Chondrocyte (in vitro differentiated cells): ENCODE results near the gene COQ2. TPM values are rescaled to one million over a fixed set of nuclear protein-coding genes. Genes with fewer than 3 reads are reported as not detected.

Experiments used
- DNase-seq: peaks from one replicate; pipeline ENCODE4 v3.0.0; 2021; ENCODE audit warnings: mixed read lengths, low spot score
- H3K27ac Mint-ChIP-seq: one replicate; pipeline ENCODE4 v1.8.0; 2021; ENCODE audit warnings: mild to moderate bottlenecking, moderate library complexity, mixed read lengths; ENCODE audit not compliant: unreplicated experiment
- H3K27me3 Mint-ChIP-seq: 2 replicates; pipeline ENCODE4 v1.8.0; 2021; ENCODE audit warnings: low read depth, mixed read lengths
- H3K36me3 Mint-ChIP-seq: 2 replicates; pipeline ENCODE4 v1.8.0; 2021; ENCODE audit warnings: low read depth, mixed read lengths
- H3K4me1 Mint-ChIP-seq: 2 replicates; pipeline ENCODE4 v1.8.0; 2021; ENCODE audit warnings: low read depth, mild to moderate bottlenecking, mixed read lengths
- H3K4me3 Mint-ChIP-seq: one replicate; pipeline ENCODE4 v1.8.0; 2021; ENCODE audit warnings: mild to moderate bottlenecking, moderate library complexity, mixed read lengths; ENCODE audit not compliant: unreplicated experiment
- H3K9me3 Mint-ChIP-seq: 2 replicates; pipeline ENCODE4 v1.8.0; 2021; ENCODE audit warnings: low read depth, mixed read lengths
- CTCF ChIP-seq: fragments of 200-600 bp; sonication (generic); IDR thresholded peaks from 2 replicates; pipeline ENCODE4 v1.5.0; 2021; ENCODE audit warnings: antibody characterized with exemption, mild to moderate bottlenecking, moderate library complexity
- total RNA-seq: library from RNA; stranded (reverse); gene quantifications from 3 replicates; pipeline ENCODE4 v1.2.1, GENCODE V29; 2021

The COQ2 gene
- total RNA-seq, 1 donor from 2014 or later, result 8.5 TPM

DNA sequence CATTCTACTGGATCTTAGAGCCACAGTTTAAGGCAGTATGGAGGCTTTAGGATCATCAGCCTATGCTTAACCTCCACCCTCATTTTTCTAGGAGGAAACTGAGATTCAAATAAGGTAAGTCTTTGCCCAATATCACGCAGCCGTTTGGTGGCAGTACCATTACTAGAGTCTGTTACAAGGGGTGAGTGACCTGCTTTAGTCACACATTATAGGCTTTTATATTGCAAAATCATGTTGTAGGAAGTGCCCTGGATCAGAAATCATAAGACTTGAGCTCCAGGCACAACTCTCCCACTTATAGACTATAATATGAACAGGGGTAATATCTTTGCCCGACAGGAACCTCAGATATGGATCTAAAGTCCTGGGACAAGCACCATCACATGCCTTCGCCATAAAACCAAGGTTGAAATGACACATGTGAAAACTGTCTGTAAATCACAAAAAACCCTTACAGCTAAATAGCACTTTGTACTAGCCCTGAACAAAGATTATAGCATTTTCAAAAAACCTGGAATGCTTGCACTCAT, 30.8 kb upstream of the COQ2 start:
- no peaks in the 10 kb centered on the region for H3K4me1 Mint-ChIP-seq
- no peak overlapping the region for H3K27ac Mint-ChIP-seq
- H3K9me3 Mint-ChIP-seq, result no peaks in the 10 kb centered on the region
- H3K4me3 Mint-ChIP-seq, result no peak overlapping the region
- H3K36me3 Mint-ChIP-seq, result no peaks in the 10 kb centered on the region
- TF ChIP-seq CTCF, result no peak
- no peak for DNase-seq
- no peaks in the 10 kb centered on the region for H3K27me3 Mint-ChIP-seq

DNA sequence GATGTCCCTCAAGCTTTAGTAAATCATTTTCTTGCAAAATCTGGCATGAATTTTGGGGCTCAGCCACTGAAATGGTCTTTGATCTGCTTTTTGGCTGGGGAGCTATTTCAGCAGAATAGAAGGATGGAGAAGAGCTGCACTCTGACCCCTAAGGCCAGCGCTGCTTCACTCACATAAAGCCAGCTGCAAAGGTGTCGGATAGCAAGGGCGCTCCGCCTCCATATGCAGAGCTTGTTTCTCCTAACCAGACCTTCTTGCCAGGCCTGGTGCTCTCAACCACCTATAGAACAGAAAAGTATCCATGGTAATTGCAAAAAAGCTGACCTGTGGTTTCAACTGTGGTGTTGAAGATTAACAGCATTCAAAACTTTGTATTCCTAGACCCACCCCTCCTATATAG, 24.1 kb upstream of the COQ2 start:
- H3K36me3 Mint-ChIP-seq, result no peaks in the 10 kb centered on the region
- H3K9me3 Mint-ChIP-seq, result no peaks in the 10 kb centered on the region
- H3K27ac Mint-ChIP-seq, result no peak overlapping the region
- H3K27me3 Mint-ChIP-seq, result peaks cover 12% of the 10 kb centered on the region
- DNase-seq, result no peak
- peaks cover 4% of the 10 kb centered on the region for H3K4me1 Mint-ChIP-seq
- no peak overlapping the region for H3K4me3 Mint-ChIP-seq
- TF ChIP-seq CTCF, result no peak

- no peaks in the 10 kb centered on the region for H3K9me3 Mint-ChIP-seq
- H3K4me3 Mint-ChIP-seq, result no peak overlapping the region
- no peaks in the 10 kb centered on the region for H3K36me3 Mint-ChIP-seq
- H3K27me3 Mint-ChIP-seq, result peaks cover 12% of the 10 kb centered on the region
- H3K27ac Mint-ChIP-seq, result no peak overlapping the region
- TF ChIP-seq CTCF, result no peak
- H3K4me1 Mint-ChIP-seq, result peaks cover 4% of the 10 kb centered on the region
- no peak for DNase-seq
These were observed 23.3 kb upstream of the COQ2 start for GRCh38 chr4:83307920-83308319.

DNA sequence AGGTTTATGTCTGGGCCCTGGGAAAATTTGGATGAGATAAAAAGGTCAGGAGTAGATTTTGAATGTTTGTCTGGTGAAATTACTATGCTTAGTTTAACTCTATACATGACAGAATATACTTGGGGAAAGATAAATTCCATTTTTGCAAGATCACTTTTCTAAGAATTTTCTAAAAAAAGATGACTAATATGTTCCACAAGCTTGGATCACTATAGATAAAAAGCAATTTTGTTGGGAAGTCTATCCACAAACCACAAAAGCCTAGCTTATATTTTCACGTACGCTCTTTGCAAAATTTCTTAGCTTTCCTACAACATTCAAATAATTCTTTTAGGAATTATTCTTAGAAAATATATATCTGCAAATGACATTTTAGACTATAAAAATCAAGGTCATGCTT, 20.6 kb upstream of the COQ2 start:
- Mint-ChIP-seq H3K27me3 (peaks cover 12% of the 10 kb centered on the region), H3K4me3 (no peak overlapping the region), H3K4me1 (peaks cover 4% of the 10 kb centered on the region), H3K36me3 (no peaks in the 10 kb centered on the region), H3K9me3 (no peaks in the 10 kb centered on the region), H3K27ac (no peak overlapping the region)
- no peak for DNase-seq
- TF ChIP-seq CTCF, result no peak

DNA sequence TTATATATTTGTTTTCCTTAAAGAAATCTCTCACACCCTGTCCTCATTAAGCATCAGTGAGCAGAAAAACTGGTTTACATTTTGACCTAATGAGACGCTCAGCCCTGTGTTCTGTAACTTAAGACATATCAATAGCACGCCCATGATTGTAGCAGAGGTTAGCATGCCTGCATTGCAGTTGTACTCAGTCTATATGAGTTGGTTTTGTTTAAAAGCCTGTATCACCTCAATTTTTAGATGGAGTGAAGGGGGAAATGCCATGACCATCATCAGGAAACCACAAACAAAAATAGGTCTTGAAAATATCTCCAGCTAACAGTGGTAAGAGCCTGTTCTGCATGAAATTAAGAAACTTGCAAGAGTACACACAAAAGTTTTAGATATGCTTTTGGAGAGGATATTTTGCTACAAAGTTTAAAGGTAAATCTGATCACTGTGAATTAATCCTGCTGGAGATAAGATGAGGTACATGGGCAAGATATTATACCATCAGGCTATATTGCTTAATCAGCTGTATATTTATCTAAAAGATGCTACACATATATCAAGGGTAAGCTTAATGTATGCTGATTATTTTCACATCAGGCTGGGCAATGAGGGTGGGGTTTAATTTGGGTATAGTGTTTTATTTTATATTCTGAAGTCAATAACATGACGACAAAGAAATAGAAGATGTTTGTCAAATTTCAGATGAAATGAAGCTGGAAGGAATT, 13.1 kb upstream of the COQ2 start:
- H3K4me3 Mint-ChIP-seq, result no peak overlapping the region

More for the DNA sequence above, 13.1 kb upstream of the COQ2 start:
- Mint-ChIP-seq H3K4me1 (no peaks in the 10 kb centered on the region), H3K27me3 (peaks cover 3% of the 10 kb centered on the region), H3K27ac (no peak overlapping the region), H3K9me3 (no peaks in the 10 kb centered on the region), H3K36me3 (no peaks in the 10 kb centered on the region)
- DNase-seq, result no peak
- TF ChIP-seq CTCF, result no peak
